Hindlimb muscle (tissue), 1 donor: Measurements from ENCODE around the gene SKAP1. TPM values are rescaled to one million over a fixed set of nuclear protein-coding genes. Genes with fewer than 3 reads are reported as not detected.
"Not testable (repeated sequence)": the region's sequence is repeated elsewhere in the genome, so short reads cannot be mapped to it uniquely, and the experiment has no call there.

Source experiments
- DNase-seq: peaks from one replicate; pipeline ENCODE4 v3.0.0-alpha.2; 2013
- polyA plus RNA-seq: library from polyadenylated mRNA; unstranded; fragments of 120-200 nt; gene quantifications from one replicate; pipeline ENCODE4 v1.2.1, GENCODE V29; 2013; ENCODE audit not compliant: insufficient read length

The SKAP1 gene
- polyA plus RNA-seq, 1 donor = 0.70 TPM

DNA sequence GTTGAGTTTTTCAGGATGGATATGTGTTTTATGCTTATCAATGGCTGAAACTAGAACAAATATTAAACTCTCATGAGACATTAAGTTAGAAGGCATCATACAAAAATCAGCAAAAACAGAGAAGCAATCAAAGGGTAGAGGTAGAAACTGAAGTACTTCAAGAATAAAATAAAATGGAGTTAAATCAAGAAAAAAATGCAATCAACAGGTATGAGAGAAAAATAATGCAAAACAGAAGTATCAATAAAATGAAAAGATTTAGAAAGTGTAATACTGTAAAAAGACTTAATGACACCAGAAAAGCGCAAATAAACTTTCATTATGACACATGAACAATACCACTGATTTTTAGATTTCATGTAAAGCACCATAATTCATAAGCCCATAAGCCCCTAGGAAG is 112.3 kb downstream of the SKAP1 start:
- no peak for DNase-seq

DNA sequence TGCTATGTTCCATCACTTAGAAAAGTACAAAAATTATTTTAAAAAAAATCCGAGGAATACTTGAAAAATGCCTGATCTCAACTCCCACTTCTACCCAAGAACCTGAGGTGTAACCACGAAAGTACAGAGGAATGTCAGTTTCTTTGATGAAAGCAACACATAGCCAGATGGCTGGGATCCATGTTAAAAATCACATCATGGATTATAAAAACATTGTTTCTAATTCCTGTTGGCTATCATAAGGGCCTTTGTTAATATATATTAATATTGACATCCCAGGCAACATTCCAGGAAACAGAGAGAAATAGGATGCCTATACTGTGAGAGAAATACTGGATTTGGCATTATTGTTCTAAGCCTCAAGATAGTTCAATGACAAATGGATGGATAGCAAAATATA is 115.3 kb downstream of the SKAP1 start:
- no peak for DNase-seq

GRCh38 chr17:48313096-48313755 is 116.8 kb downstream of the SKAP1 start:
- no peak for DNase-seq

- DNase-seq = no peak
Observed at GRCh38 chr17:48311324-48311723, 118.7 kb downstream of the SKAP1 start.

- DNase-seq = no peak
Observed at GRCh38 chr17:48310748-48311213, 119.2 kb downstream of the SKAP1 start.

- no peak for DNase-seq
Observed at GRCh38 chr17:48308581-48308980, 121.4 kb downstream of the SKAP1 start.

DNA sequence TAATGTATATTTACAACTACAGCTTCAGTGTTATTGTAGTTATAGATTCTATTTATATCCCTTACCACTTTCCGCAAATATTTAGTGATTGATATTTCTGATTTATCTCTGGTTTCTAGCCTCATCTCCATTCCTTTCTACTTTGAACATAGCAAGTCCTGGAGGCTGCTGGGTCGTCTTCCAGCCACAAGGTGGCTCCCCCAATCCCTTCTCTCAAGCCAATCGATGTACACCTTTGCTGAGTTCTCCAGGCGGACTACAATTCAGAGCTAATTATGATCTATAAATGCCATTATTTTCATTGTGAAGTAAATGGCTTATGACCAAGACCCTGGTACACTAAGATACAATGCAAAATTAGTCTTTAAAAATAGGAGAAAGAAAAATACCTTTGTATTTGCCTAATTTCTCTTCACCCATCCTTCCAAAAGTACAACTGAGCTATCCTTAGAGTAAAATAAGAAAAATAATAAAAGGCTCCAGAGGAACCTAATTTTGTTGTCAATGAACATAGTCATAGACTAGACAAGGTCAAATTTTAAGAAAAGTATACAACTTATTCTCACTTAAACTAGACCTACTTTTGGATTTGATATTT is 122.1 kb downstream of the SKAP1 start:
- peak; percentile 13 for DNase-seq

DNA sequence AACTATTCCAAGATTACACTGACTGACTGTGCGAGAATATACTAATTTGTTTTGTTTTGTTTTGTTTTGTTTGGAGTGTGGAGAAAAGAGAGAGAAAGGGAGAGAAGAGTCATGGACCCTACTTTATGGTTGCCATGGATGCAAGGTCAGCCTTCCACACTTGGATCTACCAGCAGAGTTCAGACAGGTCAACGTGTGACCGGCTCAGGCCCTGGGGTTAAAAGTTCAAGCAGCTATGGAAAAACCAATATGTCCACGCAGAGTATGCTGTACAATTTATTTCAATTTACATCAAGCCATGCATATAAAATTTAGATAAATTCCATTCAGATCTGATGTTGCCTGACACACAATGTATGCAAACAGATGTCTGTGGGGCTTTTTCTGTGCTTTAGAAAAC is 122.8 kb downstream of the SKAP1 start:
- no peak for DNase-seq

DNA sequence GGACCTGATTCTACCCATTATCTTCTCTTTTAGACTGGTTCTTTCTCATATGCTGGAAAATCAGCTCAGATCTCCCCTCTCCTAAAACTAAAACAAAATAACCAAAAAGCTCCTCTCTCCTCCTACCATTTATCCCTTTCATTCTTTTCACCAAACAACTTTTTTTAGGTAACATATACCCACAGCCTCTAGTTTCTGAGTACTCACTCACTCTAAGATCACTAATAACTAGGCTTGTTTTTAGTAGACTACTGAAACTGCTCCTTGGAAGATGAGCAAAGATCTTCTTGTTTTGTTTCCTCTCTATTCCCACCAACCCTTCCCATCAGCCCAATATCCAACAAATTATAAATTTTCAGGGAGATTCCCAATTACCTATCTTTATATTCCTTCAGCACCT is 129.0 kb downstream of the SKAP1 start:
- no peak for DNase-seq

GRCh38 chr17:48299760-48300159 is 130.3 kb downstream of the SKAP1 start:
- no peak for DNase-seq

DNA sequence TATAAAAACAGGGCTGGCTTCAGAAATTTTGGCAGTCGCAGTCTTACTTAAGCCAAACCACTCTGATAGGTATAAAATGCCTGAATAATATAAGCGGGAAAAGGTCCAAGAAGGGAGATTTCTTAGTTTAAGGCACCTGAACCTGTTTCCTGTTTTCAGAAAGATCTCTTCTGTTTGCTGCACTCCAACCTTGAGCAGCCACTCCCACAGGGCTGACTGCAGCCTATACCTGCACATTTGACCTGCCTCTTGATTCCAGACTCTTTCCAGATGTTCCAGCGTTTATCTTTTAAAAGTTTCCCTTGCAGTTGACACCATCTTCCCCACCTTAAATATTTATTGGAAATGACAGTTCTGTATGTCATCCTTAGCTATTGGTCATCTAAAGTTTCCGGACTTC is 132.2 kb downstream of the SKAP1 start:
- DNase-seq = no peak

GRCh38 chr17:48296453-48296852 is 133.6 kb downstream of the SKAP1 start:
- DNase-seq = no peak

DNA sequence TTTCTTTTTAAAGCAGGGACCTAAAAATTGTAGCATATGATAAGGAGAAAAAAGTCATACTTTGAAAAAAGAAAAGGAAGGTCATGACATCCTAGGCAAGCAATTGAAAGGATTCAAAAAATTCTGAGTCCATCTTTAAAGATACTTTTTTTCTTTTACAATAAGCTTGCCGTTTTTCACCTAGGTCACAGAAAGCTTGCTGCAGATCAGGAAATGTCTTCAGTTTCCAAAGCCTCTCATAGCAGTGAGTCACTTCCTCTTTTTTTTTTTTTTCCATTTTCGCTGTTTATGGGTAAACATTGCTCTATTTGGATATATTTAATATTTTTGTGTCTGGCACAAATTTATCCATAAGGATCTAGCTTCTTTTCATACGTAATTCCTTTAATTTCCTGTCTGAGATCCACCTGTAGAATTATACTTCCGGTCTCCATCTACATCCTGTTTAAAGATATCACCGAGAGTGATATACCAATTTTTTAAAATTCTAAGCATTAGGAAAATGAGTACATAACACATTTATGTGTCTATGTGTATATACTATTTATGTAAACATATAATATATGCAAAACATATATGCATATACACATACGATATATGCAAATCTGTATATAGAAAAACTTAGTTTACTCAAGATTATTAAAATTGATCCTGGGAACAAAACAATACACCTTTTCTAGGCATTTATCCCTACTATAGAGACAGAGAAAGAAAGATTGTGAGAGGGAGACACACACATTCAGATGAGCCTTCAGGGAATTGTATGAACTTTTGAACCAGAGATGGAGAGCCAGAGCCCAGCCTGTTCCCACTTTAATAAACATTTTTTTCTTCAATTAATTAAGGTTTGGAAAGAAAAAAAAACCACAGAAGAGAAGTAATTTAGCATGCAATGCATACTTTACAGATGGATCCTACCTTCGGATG is 134.4 kb downstream of the SKAP1 start:
- no peak for DNase-seq

DNA sequence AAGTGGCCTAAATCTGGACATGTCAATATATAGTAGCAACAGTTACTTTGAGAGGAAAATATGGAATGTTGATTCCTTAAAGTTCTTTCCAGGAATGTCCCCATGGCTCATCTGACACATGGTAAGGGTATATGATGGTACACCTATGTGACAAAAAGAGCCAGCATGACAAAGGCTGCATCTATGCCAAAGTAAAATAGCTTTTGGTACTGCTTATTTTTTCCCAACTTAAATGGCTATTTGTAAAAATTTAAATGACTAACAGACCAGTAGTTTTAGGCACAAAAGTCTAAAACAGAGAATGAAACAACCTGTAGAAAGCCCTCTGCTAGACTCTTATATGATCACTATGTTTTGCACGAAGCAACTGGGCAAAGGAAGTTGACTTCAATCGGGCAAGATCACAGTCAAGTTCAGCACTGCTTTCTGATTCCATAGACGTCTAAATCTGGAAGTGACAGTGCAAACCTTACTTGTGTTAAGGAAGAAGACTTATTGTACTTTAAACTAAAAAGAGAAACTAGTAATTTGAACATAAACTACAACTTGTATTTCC is 135.1 kb downstream of the SKAP1 start:
- no peak for DNase-seq

GRCh38 chr17:48294020-48294805 is 135.8 kb downstream of the SKAP1 start:
- no peak for DNase-seq

DNA sequence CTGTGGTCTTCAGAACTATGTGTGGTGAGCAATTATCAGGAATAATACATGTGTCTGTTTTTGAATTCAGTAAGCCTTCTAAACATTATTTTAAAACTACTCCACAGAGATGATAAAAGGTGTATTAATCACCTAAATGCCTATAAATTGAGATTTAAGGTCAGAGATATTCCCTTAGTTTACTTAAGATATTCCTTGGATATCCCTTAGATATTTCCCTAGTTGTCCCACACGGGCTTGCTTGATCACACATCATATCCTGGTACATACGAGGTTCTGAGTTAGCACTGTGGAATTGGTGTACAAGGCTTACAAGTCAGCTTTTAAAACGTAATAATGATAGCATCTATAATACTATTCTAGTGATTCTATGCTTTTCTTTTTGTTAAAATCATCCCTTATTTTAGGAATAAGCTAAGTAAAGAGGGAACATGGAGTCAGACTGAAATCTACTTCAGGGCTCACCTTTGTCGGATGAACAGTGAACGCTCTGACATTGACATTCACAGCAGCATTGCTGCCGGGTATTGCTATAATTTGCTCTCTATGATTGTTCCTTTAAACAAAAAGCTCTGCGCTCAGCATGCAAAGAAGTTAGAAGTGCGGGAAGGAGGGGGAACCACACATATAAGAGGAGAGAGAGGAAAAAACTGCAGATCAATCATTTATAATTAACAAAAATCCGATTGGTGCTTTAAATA is 136.5 kb downstream of the SKAP1 start:
- DNase-seq = no peak

GRCh38 chr17:48290378-48290777 is 139.6 kb downstream of the SKAP1 start:
- DNase-seq = no peak

DNA sequence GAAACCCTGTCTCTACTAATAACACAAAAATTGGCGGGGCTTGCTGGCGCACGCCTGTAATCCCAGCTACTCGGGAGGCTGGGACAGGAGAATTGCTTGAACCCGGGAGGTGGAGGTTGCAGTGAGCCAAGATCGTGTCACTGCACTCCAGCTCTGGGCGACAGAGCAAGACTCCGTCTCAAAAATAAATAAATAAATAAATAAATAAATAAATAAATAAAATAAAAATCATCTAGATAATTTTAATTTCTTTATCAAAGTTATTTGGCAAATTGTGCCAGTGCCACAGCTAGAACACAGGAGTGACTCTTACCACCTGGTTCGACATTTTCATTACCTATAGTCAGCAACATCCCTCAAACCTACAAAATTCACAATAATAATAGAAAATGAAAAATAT is 143.1 kb downstream of the SKAP1 start:
- DNase-seq = not testable (repeated sequence)

DNA sequence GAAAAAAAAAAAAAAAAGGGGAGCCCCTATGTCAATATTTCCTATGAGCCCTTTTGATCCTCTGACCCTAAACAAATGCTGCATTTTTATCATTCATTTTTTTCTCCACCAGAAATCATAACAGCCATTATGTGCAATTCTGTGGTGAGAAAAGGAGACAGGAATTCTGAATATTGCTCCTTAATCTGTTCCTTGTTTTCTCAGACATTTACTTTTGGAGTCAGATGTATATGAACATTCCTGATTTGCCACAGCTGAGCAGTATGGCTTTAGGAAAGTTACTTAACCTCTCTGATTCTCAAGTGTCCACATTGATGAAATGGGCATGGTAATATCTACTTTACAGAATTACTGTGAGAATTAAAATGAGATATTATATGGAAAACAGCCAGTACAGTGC is 144.4 kb downstream of the SKAP1 start:
- no peak for DNase-seq

DNA sequence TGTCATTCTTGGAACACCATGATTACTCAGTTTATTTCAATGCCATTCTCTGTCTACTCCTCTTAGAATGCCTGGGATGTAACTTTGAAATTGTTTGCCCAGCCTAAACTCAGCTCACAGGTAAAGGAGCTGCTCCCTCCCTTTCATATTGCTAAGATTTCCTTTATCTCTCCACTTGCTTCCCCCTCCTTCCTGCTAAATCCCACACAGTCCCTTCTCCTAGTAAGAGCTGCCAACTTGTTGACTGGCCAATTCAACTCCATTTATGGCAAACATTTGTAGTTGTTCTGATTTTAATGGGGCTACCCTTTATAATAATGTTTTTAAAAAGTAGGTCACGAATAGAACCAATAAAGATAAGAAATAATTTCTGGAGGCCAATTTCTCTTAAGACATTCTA is 146.1 kb downstream of the SKAP1 start:
- DNase-seq = no peak

DNA sequence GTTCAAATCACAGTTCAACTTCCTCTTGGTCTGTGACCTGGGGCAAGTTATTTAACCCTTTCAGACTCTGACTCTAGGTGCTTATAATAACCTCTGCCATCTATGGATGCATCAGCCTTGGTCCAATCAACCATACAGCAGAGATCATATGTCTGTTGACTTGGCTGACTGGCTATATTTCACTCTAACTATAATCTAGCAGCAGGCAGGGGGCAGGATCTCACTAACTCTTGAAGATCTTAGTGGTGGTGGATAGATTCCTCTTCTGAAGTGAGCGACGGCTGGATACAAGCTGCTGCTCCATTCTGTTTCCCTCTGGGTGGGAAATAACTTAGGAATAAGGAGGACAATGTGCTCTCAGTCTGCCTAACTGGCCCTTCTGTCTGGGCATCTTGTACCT is 146.6 kb downstream of the SKAP1 start:
- DNase-seq = no peak

DNA sequence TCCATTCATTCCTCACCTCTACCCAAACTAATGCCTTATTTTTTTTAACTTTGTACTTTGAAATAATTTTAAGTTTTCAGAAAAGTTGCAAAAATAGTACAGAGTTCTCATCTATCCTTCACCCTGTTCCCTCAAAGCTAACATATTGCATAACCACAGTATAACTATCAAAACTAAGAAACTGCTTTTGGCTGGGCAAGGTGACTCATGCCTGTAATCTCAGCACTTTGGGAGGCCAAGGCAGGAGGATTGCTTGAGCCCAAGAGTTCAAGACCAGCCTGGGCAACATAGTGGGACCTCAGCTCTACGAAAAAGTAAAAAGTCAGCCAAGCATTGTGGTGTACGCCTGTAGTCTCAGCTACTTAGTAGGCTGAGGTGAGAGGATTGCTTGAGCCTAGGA is 147.7 kb downstream of the SKAP1 start:
- no peak for DNase-seq
